ENCODE results near the gene ASTN2.

GRCh38 chr9:116724123-116724522 lies 690.7 kb downstream of the ASTN2 start:
- no peak for TF ChIP-seq CTCF (IDR thresholded peaks at IDR 0.05)
- no peak for TF ChIP-seq POLR2A (IDR thresholded peaks at IDR 0.05)
- TF ChIP-seq EP300 (IDR thresholded peaks at IDR 0.05), result no peak
- TF ChIP-seq POLR2AphosphoS5 (IDR thresholded peaks at IDR 0.05), result no peak
